IPS-11a (cell line): Measurements from ENCODE around the gene KIR2DL4.
"Not testable (repeated sequence)": the region's sequence is repeated elsewhere in the genome, so short reads cannot be mapped to it uniquely, and the experiment has no call there.

Source experiments
- H3K4me3 ChIP-seq: one replicate; pipeline ENCODE4 v1.5.1; 2013; ENCODE audit warnings: low read depth, low read length, control low read depth

Gene KIR2DL4

DNA sequence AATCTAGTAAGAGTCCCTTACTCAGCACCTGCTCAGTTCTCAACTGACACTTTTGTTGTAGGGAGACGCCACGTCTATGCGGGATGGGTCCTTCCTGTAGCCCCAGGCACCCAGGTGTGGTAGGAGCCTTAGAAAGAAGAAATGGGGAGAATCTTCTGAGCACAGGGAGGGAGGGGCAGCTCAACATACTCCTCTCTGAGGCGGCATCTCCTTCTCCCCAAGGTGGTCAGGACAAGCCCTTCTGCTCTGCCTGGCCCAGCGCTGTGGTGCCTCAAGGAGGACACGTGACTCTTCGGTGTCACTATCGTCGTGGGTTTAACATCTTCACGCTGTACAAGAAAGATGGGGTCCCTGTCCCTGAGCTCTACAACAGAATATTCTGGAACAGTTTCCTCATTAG, 1.2 kb downstream of the KIR2DL4 start:
- H3K4me3 ChIP-seq = no peak overlapping the region

DNA sequence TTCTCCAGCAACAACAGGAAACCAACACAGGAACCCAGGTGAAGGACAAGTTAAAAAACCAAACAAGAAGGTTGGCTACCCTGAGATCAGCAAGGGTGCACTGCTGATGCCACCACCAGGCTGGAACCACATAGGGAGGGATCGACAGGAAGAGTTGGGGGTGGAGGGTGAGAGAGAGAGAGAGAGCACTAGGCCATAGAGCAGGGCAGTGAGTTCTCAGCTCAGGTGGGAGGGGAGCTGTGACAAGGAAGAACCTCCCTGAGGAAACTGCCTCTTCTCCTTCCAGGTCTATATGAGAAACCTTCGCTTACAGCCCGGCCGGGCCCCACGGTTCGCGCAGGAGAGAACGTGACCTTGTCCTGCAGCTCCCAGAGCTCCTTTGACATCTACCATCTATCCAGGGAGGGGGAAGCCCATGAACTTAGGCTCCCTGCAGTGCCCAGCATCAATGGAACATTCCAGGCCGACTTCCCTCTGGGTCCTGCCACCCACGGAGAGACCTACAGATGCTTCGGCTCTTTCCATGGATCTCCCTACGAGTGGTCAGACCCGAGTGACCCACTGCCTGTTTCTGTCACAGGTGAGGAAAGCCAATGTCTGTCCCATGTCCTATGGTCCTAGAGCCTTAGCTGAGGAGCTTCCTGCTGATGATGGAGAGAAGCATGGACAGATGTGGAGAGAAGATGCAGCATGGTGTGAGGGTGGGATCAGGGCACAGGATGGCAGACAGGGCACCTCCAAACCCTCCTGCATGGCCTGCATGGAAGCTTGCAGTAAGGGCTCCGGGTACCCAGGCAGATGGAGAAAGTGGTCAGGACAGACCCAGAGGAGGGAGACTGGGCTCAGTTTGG, 2.5 kb downstream of the KIR2DL4 start:
- no peak overlapping the region for H3K4me3 ChIP-seq

DNA sequence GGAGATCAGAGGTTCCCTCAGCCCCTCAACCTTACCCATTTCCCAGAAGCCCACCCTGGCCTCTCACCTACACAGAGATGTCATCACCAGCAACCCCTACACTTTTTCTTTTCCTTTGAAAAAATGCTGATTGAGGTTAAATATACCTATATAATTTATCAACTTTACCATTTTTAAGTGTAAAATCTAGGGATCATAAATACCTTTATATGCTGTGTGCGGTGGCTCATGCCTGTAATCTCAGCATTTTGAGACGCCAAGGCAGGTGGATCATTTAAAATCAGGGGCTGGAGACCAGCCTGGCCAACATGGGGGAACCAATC, 3.1 kb downstream of the KIR2DL4 start:
- no peak overlapping the region for H3K4me3 ChIP-seq

DNA sequence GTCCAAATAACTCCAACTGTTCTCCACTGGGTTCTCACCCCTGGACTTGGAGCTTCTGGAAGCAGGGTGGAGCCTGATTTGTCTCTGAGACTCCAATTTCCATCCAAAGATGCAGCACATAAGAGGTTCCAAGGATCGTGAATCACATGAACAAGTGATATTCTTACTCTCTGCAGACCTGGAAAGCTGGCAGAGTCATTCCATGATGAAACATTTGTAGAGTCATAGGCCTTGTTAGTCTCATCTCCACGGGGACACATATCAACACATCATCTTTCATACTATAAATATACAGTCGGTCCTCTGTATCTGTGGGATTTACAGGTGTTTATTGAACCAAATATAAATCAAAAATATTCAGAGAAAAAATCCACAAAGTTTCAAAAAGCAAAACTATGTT, 11.2 kb downstream of the KIR2DL4 start:
- H3K4me3 ChIP-seq = not testable (repeated sequence)

DNA sequence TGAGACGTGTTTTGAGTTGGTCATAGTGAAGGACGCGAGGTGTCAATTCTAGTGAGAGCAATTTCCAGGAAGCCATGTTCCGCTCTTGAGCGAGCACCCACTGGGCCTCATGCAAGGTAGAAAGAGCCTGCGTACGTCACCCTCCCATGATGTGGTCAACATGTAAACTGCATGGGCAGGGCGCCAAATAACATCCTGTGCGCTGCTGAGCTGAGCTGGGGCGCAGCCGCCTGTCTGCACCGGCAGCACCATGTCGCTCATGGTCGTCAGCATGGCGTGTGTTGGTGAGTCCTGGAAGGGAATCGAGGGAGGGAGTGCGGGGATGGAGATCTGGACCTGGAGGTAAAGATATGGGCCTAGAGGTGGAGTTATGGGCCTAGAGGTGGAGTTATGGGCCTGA, 12.8 kb downstream of the KIR2DL4 start, which contains the start of gene KIR3DL1:
KIR3DL1 (plus strand) TSS at position 218 of the 400 bp plus-strand sequence.
- H3K4me3 ChIP-seq = not testable (repeated sequence)

DNA sequence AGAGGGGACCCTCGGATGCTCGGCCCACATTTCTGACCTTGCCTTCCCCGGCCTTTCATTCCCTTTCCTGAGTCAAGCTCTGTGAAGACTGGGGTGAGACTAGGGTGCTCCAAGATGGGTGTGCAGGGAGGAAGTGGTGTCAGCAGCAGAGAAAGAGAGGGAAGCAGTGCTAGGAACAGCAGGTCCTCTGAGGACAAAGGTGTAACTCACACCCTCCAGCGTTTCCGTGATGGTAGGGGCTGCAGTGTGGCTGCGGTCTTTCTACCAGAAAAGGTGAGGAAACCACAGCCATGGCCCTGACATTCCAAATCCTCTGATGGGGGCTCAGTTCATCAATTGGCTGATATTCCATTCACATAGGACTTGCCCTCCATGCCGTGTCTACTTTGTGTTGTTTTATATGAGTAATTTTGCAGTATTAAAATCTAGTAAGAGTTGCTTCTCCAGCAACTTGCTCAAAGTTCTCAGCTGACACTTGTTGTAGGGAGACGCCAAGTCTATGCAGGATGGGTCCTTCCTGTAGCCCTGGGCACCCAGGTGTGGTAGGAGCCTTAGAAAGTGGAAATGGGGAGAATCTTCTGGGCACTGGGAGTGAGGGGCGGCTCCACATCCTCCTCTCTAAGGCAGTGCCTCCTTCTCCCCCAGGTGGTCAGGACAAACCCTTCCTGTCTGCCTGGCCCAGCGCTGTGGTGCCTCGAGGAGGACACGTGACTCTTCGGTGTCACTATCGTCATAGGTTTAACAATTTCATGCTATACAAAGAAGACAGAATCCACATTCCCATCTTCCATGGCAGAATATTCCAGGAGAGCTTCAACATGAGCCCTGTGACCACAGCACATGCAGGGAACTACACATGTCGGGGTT, 14.5 kb downstream of the KIR2DL4 start:
- H3K4me3 ChIP-seq = no peak overlapping the region

DNA sequence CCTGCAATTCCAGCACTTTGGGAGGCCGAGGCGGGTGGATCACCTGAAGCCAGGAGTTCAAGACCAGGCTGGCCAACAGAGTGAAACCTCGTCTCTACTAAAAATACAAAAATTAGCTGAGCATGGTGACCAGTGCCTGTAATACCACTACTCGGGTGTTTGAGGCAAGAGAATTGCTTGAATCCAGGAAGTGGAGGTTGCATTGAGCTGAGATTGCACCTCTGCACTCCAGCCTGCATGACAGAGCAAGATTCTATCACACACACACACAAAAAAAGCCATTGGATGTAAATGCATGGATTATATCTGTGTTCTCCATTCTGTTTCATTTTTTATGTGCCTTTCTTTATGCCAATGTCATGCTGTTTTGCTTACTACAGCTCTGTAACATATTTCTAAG, 21.0 kb downstream of the KIR2DL4 start:
- not testable (repeated sequence) for H3K4me3 ChIP-seq

DNA sequence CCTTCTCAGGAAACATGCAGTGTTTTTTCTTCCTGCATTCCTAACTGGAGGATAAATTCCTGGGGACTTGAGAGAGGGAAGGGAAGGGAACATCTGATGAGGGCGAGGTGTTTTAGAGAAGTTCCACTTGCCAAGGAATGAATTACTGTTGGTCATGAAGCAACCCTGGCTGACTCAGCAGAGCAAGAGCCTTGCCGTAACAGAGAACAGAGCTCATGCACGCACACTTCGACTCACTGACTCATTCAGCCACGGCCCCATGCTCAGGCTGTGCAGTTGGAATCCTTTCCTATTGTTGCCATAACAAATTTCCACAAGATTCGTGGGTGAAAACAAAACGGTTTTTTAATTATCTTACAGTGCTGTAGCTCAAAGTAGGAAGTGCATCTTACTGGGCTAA, 21.9 kb downstream of the KIR2DL4 start:
- H3K4me3 ChIP-seq = not testable (repeated sequence)

DNA sequence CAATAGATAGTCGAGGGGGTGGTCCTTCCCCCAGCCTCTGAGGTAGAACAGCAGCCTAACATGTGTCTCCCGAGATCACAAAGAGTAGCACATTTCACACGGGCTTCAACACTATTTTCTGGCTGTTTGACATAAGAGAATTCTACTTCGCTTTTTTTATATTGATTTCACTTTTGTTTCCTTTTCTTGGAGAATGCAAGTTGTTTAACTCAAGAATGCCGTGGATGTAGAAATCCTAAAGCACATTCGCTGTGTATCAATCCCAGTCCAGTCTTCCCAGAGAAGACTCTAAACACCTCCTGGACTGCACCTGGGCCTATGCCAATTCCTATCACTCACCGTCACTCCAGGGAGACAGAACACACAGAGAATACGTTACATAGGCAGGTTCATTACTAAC, 24.7 kb downstream of the KIR2DL4 start:
- H3K4me3 ChIP-seq = not testable (repeated sequence)

DNA sequence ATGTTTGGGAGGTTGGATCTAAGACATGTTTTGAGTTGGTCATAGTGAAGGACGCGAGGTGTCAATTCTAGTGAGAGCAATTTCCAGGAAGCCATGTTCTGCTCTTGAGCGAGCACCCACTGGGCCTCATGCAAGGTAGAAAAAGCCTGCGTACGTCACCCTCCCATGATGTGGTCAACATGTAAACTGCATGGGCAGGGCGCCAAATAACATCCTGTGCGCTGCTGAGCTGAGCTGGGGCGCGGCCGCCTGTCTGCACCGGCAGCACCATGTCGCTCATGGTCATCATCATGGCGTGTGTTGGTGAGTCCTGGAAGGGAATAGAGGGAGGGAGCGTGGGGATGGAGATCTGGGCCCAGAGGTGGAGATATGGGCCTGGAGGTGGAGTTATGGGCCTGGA, 29.1 kb downstream of the KIR2DL4 start, which contains the start of gene KIR2DS4:
KIR2DS4 (plus strand) TSS at position 181 of the 400 bp plus-strand sequence.
- not testable (repeated sequence) for H3K4me3 ChIP-seq

DNA sequence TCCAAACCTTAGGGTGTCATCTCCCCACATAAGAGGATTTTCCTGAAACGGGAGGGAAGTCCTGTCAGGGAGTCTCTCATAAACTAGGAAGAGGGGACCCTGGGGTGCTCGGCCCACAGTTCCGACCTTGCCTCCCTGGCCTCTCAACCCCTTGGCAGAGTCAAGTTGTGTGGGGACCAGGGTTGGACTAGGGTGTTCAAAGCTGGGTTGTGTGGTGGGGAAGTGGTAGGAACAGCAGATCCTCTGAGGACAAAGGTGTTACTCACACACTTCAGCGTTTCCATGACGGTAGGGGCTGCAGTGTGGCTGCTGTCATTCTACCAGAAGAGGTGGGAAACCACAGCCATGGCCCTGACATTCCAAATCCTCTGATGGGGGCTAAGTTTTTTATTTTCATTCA, 31.7 kb downstream of the KIR2DL4 start:
- H3K4me3 ChIP-seq = not testable (repeated sequence)

DNA sequence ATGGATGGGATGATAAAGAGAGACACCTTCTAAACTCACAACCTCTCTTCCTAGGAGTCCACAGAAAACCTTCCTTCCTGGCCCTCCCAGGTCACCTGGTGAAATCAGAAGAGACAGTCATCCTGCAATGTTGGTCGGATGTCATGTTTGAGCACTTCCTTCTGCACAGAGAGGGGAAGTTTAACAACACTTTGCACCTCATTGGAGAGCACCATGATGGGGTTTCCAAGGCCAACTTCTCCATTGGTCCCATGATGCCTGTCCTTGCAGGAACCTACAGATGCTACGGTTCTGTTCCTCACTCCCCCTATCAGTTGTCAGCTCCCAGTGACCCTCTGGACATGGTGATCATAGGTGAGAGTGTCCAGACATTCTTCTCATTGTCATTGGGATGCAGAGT, 34.1 kb downstream of the KIR2DL4 start:
- H3K4me3 ChIP-seq = not testable (repeated sequence)

DNA sequence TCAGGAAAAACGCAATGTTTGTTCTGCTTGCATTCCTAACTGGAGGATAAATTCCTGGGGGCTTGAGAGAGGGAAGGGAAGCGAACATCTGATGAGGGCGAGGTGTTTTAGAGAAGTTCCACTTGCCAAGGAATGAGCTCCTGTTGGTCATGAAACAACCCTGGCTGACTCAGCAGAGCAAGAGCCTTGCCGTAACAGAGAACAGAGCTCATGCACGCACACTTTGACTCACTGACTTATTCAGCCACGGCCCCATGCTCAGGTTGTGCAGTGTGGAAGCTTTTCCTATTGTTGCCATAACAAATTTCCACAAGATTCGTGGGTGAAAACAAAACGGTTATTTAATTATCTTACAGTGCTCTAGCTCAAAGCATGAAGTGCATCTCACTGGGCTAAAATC, 39.8 kb downstream of the KIR2DL4 start:
- H3K4me3 ChIP-seq = not testable (repeated sequence)

DNA sequence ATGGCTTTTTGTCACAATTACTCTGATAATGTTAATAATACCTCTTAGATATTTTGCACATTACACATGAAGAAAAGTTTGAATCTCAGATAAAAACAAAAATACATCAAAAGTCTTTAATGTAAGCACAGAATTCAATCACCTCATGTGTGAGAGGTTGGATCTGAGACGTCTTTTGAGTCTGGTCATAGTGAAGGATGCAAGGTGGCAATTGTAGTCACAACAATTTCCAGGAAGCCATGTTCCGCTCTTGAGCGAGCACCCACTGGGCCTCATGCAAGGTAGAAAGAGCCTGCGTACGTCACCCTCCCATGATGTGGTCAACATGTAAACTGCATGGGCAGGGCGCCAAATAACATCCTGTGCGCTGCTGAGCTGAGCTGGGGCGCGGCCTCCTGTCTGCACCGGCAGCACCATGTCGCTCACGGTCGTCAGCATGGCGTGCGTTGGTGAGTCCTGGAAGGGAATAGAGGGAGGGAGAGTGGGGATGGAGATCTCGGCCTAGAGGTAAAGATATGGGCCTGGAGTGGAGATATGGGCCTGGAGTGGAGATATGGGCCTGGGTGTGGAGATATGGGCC, 46.7 kb downstream of the KIR2DL4 start, which contains the start of gene KIR3DL2:
KIR3DL2 (plus strand) TSS at position 383 of the 580 bp plus-strand sequence; CDS start at position 416, 33 bp downstream.
- not testable (repeated sequence) for H3K4me3 ChIP-seq

DNA sequence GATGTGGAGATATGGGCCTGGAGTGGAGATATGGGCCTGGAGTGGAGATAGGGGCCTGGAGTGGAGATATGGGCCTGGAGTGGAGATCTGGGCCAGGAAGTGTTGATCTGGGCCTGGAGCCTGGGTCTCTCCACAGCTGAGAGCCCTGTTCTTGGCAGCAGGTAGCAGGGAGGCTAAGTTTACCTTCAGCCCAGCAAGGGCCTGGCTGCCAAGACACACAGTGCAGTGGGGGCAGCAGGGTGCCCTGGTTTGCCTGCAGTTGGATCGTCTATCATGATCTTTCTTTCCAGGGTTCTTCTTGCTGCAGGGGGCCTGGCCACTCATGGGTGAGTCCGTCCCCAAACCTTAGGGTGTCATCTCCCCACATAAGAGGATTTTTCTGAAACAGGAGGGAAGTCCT, 47.5 kb downstream of the KIR2DL4 start:
- no peak overlapping the region for H3K4me3 ChIP-seq

DNA sequence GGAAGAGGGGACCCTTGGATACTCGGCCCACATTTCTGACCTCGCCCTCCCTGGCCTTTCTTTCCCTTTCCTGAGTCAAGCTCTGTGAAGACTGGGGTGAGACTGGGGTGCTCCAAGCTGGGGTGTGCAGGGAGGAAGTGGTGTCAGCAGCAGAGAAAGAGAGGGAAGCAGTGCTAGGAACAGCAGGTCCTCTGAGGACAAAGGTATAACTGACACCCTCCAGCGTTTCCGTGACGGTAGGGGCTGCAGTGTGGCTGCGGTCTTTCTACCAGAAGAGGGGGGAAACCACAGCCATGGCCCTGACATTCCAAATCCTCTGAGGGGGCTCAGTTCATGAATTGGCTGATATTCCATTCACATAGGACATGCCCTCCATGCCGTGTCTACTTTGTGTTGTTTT, 47.9 kb downstream of the KIR2DL4 start:
- no peak overlapping the region for H3K4me3 ChIP-seq

DNA sequence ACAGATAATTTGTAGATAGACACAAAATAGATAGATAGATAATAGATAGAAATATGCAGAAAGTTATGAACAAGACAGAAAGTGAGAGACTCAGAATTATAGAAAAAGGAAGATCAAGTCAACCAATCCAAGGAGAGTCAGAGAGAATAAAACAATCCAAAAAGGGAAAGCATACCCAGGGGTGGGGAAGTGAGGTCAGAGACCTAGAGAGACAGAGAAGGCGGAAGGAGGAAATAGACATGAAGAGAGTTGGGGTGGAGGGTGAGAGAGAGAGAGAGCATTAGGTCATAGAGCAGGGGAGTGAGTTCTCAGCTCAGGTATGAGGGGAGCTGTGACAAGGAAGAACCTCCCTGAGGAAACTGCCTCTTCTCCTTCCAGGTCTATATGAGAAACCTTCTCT, 51.8 kb downstream of the KIR2DL4 start:
- not testable (repeated sequence) for H3K4me3 ChIP-seq

DNA sequence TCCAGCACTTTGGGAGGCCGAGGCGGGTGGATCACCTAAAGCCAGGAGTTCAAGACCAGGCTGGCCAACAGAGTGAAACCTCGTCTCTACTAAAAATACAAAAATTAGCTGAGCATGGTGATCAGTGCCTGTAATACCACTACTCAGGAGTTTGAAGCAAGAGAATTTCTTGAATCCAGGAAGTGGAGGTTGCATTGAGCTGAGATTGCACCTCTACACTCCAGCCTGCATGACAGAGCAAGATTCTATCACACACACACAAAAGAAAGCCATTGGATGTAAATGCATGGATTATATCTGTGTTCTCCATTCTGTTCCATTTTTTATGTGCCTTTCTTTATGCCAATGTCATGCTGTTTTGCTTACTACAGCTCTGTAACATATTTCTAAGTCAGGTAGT, 55.1 kb downstream of the KIR2DL4 start:
- H3K4me3 ChIP-seq = not testable (repeated sequence)

DNA sequence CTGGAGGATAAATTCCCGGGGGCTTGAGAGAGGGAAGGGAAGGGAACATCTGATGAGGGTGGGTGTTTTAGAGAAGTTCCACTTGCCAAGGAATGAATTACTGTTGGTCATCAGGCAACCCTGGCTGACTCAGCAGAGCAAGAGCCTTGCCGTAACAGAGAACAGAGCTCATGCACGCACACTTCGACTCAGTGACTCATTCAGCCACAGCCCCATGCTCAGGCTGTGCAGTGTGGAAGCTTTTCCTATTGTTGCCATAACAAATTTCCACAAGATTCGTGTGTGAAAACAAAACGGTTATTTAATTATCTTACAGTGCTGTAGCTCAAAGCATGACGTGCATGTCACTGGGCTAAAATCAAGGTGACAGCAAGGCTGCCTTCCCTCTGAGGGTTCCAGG, 56.0 kb downstream of the KIR2DL4 start:
- H3K4me3 ChIP-seq = not testable (repeated sequence)

DNA sequence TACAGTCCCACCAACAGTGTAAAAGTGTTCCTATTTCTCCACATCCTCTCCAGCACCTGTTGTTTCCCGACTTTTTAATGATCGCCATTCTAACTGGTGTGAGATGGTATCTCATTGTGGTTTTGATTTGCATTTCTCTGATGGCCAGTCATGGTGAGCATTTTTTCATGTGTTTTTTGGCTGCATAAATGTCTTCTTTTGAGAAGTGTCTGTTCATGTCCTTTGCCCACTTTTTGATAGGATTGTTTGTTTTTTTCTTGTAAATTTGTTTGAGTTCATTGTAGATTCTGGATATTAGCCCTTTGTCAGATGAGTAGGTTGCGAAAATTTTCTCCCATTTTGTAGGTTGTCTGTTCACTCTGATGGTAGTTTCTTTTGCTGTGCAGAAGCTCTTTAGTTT, 60.0 kb downstream of the KIR2DL4 start:
- not testable (repeated sequence) for H3K4me3 ChIP-seq
